IPS-18a (cell line): ENCODE measurements around the gene OR51B6.

Source experiments
- H3K27ac ChIP-seq: one replicate; pipeline ENCODE4 v1.5.1; 2013; ENCODE audit warnings: low read length
- H3K27me3 ChIP-seq: one replicate; pipeline ENCODE4 v1.6.1; 2013; ENCODE audit warnings: mild to moderate bottlenecking, low read length; ENCODE audit not compliant: control insufficient read depth, insufficient read depth
- H3K36me3 ChIP-seq: one replicate; pipeline ENCODE4 v1.6.1; 2013; ENCODE audit warnings: low read depth, low read length; ENCODE audit not compliant: control insufficient read depth
- H3K4me1 ChIP-seq: one replicate; pipeline ENCODE4 v1.6.1; 2013; ENCODE audit warnings: low read depth, low read length; ENCODE audit not compliant: control insufficient read depth
- H3K4me3 ChIP-seq: one replicate; pipeline ENCODE4 v1.5.1; 2013; ENCODE audit warnings: low read length
- H3K9ac ChIP-seq: one replicate; pipeline ENCODE4 v1.6.1; 2013; ENCODE audit warnings: mild to moderate bottlenecking, low read length, moderate library complexity
- H3K9me3 ChIP-seq: one replicate; pipeline ENCODE4 v1.6.1; 2013; ENCODE audit warnings: low read depth, low read length; ENCODE audit not compliant: control insufficient read depth

The OR51B6 gene

GRCh38 chr11:5367448-5368074, 16.3 kb downstream of the OR51B6 start:
- H3K4me1 ChIP-seq, result peaks cover 6% of the 10 kb centered on the region
- H3K27ac ChIP-seq, result no peak overlapping the region
- no peak overlapping the region for H3K4me3 ChIP-seq
- H3K9me3 ChIP-seq, result peaks cover under 1% of the 10 kb centered on the region
- H3K27me3 ChIP-seq, result no peaks in the 10 kb centered on the region
- no peak overlapping the region for H3K9ac ChIP-seq
- no peaks in the 10 kb centered on the region for H3K36me3 ChIP-seq

- Histone ChIP-seq H3K9me3 (peaks cover 8% of the 10 kb centered on the region), H3K4me3 (no peak overlapping the region), H3K9ac (no peak overlapping the region), H3K27ac (no peak overlapping the region), H3K36me3 (no peaks in the 10 kb centered on the region), H3K4me1 (peaks cover 6% of the 10 kb centered on the region), H3K27me3 (no peaks in the 10 kb centered on the region)
Measured at GRCh38 chr11:5368502-5369043, 17.3 kb downstream of the OR51B6 start.

- Histone ChIP-seq H3K27ac (no peak overlapping the region), H3K9ac (no peak overlapping the region), H3K36me3 (no peaks in the 10 kb centered on the region), H3K4me3 (no peak overlapping the region), H3K9me3 (peaks cover 8% of the 10 kb centered on the region), H3K27me3 (no peaks in the 10 kb centered on the region), H3K4me1 (peaks cover 6% of the 10 kb centered on the region)
Measured at GRCh38 chr11:5369789-5370188, 18.5 kb downstream of the OR51B6 start.

- Histone ChIP-seq H3K9ac (no peak overlapping the region), H3K36me3 (no peaks in the 10 kb centered on the region), H3K4me3 (no peak overlapping the region), H3K27ac (no peak overlapping the region), H3K9me3 (no peaks in the 10 kb centered on the region), H3K27me3 (no peaks in the 10 kb centered on the region), H3K4me1 (peaks cover 7% of the 10 kb centered on the region)
Measured at GRCh38 chr11:5380740-5381342, 29.5 kb downstream of the OR51B6 start.

GRCh38 chr11:5383576-5383975, 32.3 kb downstream of the OR51B6 start, which contains the start of gene OR51M1:
TSS of gene OR51M1 (plus strand) at chr11:5383812. CDS start at chr11:5389399, 5,587 bp downstream.
- H3K27ac ChIP-seq, result no peak within 1 kb of the TSS
- H3K36me3 ChIP-seq, result no peaks in the 10 kb centered on the region
- no peaks in the 10 kb centered on the region for H3K27me3 ChIP-seq
- no peaks in the 10 kb centered on the region for H3K9me3 ChIP-seq
- no peak within 1 kb of the TSS for H3K9ac ChIP-seq
- H3K4me3 ChIP-seq, result no peak within 1 kb of the TSS
- peaks cover 14% of the 10 kb centered on the region for H3K4me1 ChIP-seq

- Histone ChIP-seq H3K36me3 (no peaks in the 10 kb centered on the region), H3K27me3 (no peaks in the 10 kb centered on the region), H3K4me1 (peaks cover 17% of the 10 kb centered on the region), H3K9ac (no peak overlapping the region), H3K4me3 (no peak overlapping the region), H3K9me3 (no peaks in the 10 kb centered on the region), H3K27ac (no peak overlapping the region)
Measured at GRCh38 chr11:5384335-5384734, 33.0 kb downstream of the OR51B6 start.

GRCh38 chr11:5390210-5390609, 38.9 kb downstream of the OR51B6 start:
- Histone ChIP-seq H3K4me1 (peaks cover 10% of the 10 kb centered on the region), H3K4me3 (no peak overlapping the region), H3K36me3 (no peaks in the 10 kb centered on the region), H3K9ac (no peak overlapping the region), H3K9me3 (no peaks in the 10 kb centered on the region), H3K27me3 (no peaks in the 10 kb centered on the region), H3K27ac (no peak overlapping the region)

- H3K9me3 ChIP-seq, result no peaks in the 10 kb centered on the region
- no peak overlapping the region for H3K27ac ChIP-seq
- H3K27me3 ChIP-seq, result no peaks in the 10 kb centered on the region
- no peaks in the 10 kb centered on the region for H3K4me1 ChIP-seq
- no peak overlapping the region for H3K4me3 ChIP-seq
- no peaks in the 10 kb centered on the region for H3K36me3 ChIP-seq
- H3K9ac ChIP-seq, result no peak overlapping the region
Measured at GRCh38 chr11:5394091-5394490, 42.8 kb downstream of the OR51B6 start.

GRCh38 chr11:5398936-5399335, 47.6 kb downstream of the OR51B6 start:
- no peaks in the 10 kb centered on the region for H3K27me3 ChIP-seq
- H3K27ac ChIP-seq, result no peak overlapping the region
- H3K9ac ChIP-seq, result no peak overlapping the region
- H3K36me3 ChIP-seq, result no peaks in the 10 kb centered on the region
- H3K9me3 ChIP-seq, result no peaks in the 10 kb centered on the region
- no peaks in the 10 kb centered on the region for H3K4me1 ChIP-seq
- H3K4me3 ChIP-seq, result no peak overlapping the region
